Measurements from ENCODE around the gene WDR74. TPM values are rescaled to one million over a fixed set of nuclear protein-coding genes. Genes with fewer than 3 reads are reported as not detected.

Gene WDR74
- total and polyA plus RNA-seq, 2 of the 13 experiments (the other 11 are each of a cell fraction or from before 2014, with no cell fraction given), result 77.0 to 83.3 TPM

DNA sequence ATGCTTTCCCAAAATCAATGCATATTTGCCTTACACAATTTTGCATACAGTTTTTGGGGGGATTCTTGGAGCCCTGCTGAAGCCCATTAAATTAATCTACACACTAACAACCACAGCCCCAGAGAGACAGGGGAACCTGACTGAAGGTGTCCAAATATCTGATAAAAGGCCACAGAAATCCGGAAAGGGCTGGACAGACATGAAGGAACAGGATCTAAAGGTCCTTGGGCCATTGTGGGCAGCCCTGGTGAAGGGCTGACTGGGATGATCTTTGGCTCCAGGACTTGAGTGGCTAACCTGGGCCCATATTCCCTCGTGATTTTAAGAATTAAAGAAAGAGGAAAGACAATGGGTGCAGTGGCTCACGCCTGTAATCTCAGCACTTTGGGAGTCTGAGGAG lies 6.8 kb upstream of the WDR74 start (continued):
- TF ChIP-seq, protein P1, sequence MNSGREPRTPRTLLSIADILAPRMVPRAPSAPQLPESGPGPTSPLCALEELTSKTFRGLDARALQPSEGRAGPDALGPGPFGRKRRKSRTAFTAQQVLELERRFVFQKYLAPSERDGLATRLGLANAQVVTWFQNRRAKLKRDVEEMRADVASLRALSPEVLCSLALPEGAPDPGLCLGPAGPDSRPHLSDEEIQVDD (CRISPR knock-in tag; IDR thresholded peaks at IDR 0.05; ENCODE audit: borderline replicate concordance), result no peak
- peak in 1 of 2 experiments; percentile 48; a peak in 1 of 4 replicates for TF ChIP-seq EP300 (IDR thresholded peaks at IDR 0.05; ENCODE audit: low read depth in 2 of 2, low read length in 2 of 2)
- no peak for TF ChIP-seq EP300 (CRISPR knock-in tag; IDR thresholded peaks at IDR 0.05; ENCODE audit: borderline replicate concordance)
- TF ChIP-seq ETV5 (CRISPR knock-in tag; IDR thresholded peaks at IDR 0.05; ENCODE audit: borderline replicate concordance), result peak; percentile 66; the same call in 1 of the 2 replicates
- no peak for TF ChIP-seq YEATS2 (CRISPR knock-in tag; IDR thresholded peaks at IDR 0.05; ENCODE audit: borderline replicate concordance)
- TF ChIP-seq, protein P2, sequence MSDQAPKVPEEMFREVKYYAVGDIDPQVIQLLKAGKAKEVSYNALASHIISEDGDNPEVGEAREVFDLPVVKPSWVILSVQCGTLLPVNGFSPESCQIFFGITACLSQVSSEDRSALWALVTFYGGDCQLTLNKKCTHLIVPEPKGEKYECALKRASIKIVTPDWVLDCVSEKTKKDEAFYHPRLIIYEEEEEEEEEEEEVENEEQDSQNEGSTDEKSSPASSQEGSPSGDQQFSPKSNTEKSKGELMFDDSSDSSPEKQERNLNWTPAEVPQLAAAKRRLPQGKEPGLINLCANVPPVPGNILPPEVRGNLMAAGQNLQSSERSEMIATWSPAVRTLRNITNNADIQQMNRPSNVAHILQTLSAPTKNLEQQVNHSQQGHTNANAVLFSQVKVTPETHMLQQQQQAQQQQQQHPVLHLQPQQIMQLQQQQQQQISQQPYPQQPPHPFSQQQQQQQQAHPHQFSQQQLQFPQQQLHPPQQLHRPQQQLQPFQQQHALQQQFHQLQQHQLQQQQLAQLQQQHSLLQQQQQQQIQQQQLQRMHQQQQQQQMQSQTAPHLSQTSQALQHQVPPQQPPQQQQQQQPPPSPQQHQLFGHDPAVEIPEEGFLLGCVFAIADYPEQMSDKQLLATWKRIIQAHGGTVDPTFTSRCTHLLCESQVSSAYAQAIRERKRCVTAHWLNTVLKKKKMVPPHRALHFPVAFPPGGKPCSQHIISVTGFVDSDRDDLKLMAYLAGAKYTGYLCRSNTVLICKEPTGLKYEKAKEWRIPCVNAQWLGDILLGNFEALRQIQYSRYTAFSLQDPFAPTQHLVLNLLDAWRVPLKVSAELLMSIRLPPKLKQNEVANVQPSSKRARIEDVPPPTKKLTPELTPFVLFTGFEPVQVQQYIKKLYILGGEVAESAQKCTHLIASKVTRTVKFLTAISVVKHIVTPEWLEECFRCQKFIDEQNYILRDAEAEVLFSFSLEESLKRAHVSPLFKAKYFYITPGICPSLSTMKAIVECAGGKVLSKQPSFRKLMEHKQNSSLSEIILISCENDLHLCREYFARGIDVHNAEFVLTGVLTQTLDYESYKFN (CRISPR knock-in tag; conservative IDR thresholded peaks at IDR 0.05), result peak; percentile 53
- peak; percentile 69; the same call in 1 of the 2 replicates for TF ChIP-seq HNF4G (IDR thresholded peaks at IDR 0.05; ENCODE audit: borderline replicate concordance, low read depth, low read length)
- no peak for TF ChIP-seq HNF4G (CRISPR knock-in tag; IDR thresholded peaks at IDR 0.05; ENCODE audit: borderline replicate concordance, low read depth)
- TF ChIP-seq, protein P3, sequence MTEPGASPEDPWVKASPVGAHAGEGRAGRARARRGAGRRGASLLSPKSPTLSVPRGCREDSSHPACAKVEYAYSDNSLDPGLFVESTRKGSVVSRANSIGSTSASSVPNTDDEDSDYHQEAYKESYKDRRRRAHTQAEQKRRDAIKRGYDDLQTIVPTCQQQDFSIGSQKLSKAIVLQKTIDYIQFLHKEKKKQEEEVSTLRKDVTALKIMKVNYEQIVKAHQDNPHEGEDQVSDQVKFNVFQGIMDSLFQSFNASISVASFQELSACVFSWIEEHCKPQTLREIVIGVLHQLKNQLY (CRISPR knock-in tag; IDR thresholded peaks at IDR 0.05), result peak; percentile 15; the same call in 1 of the 2 replicates
- TF ChIP-seq SOX13 (IDR thresholded peaks at IDR 0.05), result no peak
- peak in 1 of 2 experiments; percentile 32; a peak in 1 of 4 replicates for TF ChIP-seq SOX13 (CRISPR knock-in tag; conservative IDR thresholded peaks at IDR 0.05 in 1 of 2, IDR thresholded peaks at IDR 0.05 in 1 of 2)
- TF ChIP-seq ERF (CRISPR knock-in tag; IDR thresholded peaks at IDR 0.05), result no peak
- no peak for TF ChIP-seq TOPORS (CRISPR knock-in tag; IDR thresholded peaks at IDR 0.05)
- 0 out of 2 replicates have a peak, but pooled peaks have one; percentile 12 for TF ChIP-seq ZMYM3 (CRISPR knock-in tag; IDR thresholded peaks at IDR 0.05)
- TF ChIP-seq GATAD2A (CRISPR knock-in tag; IDR thresholded peaks at IDR 0.05), result peak; percentile 44; the same call in 1 of the 2 replicates

Data from HepG2 (cell line).